GM12878 (cell line): Measurements from ENCODE around the gene SKIL. TPM values are rescaled to one million over a fixed set of nuclear protein-coding genes. Genes with fewer than 3 reads are reported as not detected.

ENCODE experiments used
- ATAC-seq: fragments of 200-7000 bp; cut with Tn5 transposase; 3 replicates; pipeline ENCODE4 v1.9.1; 2020; ENCODE audit warnings: mild to moderate bottlenecking, moderate library complexity
- BruUV-seq: library from RNA; stranded (reverse); fragments of 400-500 nt; replicated peaks from 2 replicates; lab custom pipeline; 2021; lab: Mats Ljungman, UMichigan
- CTCF ChIA-PET: fragments of 300-600 bp; sonication (Branson Sonifier 250); formaldehyde crosslinking; extraction: SDS; loops from one replicate; lab custom pipeline; 2021; ENCODE audit warnings: inconsistent platforms; lab: Yijun Ruan, JAX
- POLR2A ChIA-PET: fragments of 350-600 bp; formaldehyde crosslinking; extraction: SDS; loops from one replicate; lab custom pipeline; 2021; ENCODE audit warnings: inconsistent platforms; lab: Charles Lee
- RAD21 ChIA-PET: fragments of 300-600 bp; sonication (Branson Sonifier 250); formaldehyde crosslinking; loops from one replicate; lab custom pipeline; 2023; ENCODE audit warnings: antibody characterized with exemption; ENCODE audit not compliant: unreplicated experiment; lab: Charles Lee
- SMC1A ChIA-PET: fragments of 300-600 bp; sonication (Branson Sonifier 250); formaldehyde crosslinking; loops from one replicate; lab custom pipeline; 2023; ENCODE audit not compliant: unreplicated experiment, uncharacterized antibody; lab: Charles Lee
- DNase-seq: peaks from one replicate; pipeline ENCODE4 v3.0.0-alpha.2; 2011; ENCODE audit warnings: low read depth, low spot score
- FAIRE-seq: peaks from 3 replicates; lab custom pipeline; 2011; peaks lifted over from hg19 to GRCh38; lab: Jason Lieb, UNC
- H2AFZ ChIP-seq: 2 replicates; pipeline ENCODE4 v1.6.0; 2011; ENCODE audit warnings: low read depth, low read length, control low read depth; ENCODE audit not compliant: control insufficient read depth
- H3K27ac ChIP-seq: 2 replicates; pipeline ENCODE4 v1.5.1; 2011; ENCODE audit warnings: control low read depth; ENCODE audit not compliant: control insufficient read depth, insufficient read depth
- H3K27me3 ChIP-seq, 2 experiments: replicated peaks in 1 of 2; 2 replicates each; pipeline versions ENCODE4 v1.6.0 to v1.6.1; 2011; ENCODE audit warnings: low read length in 1 of 2; ENCODE audit not compliant: control insufficient read depth in 2 of 2, insufficient read depth in 2 of 2
- H3K36me3 ChIP-seq, 2 experiments: 2 replicates each; pipeline ENCODE4 v1.5.1; 2011; ENCODE audit warnings: low read length in 1 of 2; ENCODE audit not compliant: control insufficient read depth in 2 of 2, insufficient read depth in 2 of 2
- H3K4me1 ChIP-seq: 2 replicates; pipeline ENCODE4 v1.6.1; 2011; ENCODE audit warnings: mild to moderate bottlenecking, low read length, moderate library complexity, mixed read lengths; ENCODE audit not compliant: control insufficient read depth, insufficient read depth
- H3K4me2 ChIP-seq: 2 replicates; pipeline ENCODE4 v1.6.0; 2011; ENCODE audit warnings: control low read depth; ENCODE audit not compliant: control insufficient read depth, insufficient read depth
- H3K4me3 ChIP-seq: fragments of 200-600 bp; sonication (generic); 2 replicates; pipeline ENCODE4 v1.5.1; 2016
- H3K79me2 ChIP-seq: 2 replicates; pipeline ENCODE4 v1.6.0; 2011; ENCODE audit warnings: low read length; ENCODE audit not compliant: control insufficient read depth, insufficient read depth
- H3K9ac ChIP-seq: 2 replicates; pipeline ENCODE4 v1.8.0; 2011; ENCODE audit warnings: low read length, control low read depth, mixed read lengths; ENCODE audit not compliant: control insufficient read depth, insufficient read depth
- H3K9me3 ChIP-seq: replicated peaks from 3 replicates; pipeline ENCODE4 v1.5.1; 2011; ENCODE audit warnings: mild to moderate bottlenecking, low read length; ENCODE audit not compliant: control insufficient read depth, insufficient read depth
- H4K20me1 ChIP-seq: 2 replicates; pipeline ENCODE4 v1.6.0; 2011; ENCODE audit not compliant: control insufficient read depth, insufficient read depth
- BCL3 ChIP-seq: IDR thresholded peaks from 2 replicates; pipeline ENCODE4 v1.6.1; 2011; ENCODE audit warnings: borderline replicate concordance, low read depth, mild to moderate bottlenecking, moderate library complexity, low read length; ENCODE audit not compliant: insufficient read depth, poor library complexity, severe bottlenecking
- CHD1 ChIP-seq: IDR thresholded peaks from 2 replicates; pipeline ENCODE4 v1.6.1; 2012; ENCODE audit warnings: low read depth, low read length, improper control_type of control experiment
- GABPA ChIP-seq: IDR thresholded peaks from 2 replicates; pipeline ENCODE4 v1.6.1; 2014; ENCODE audit warnings: antibody characterized with exemption, low read depth, mild to moderate bottlenecking, inconsistent platforms
- IKZF1 ChIP-seq: fragments of 450-650 bp; conservative IDR thresholded peaks from 2 replicates; pipeline ENCODE4 v1.6.1; 2017; ENCODE audit warnings: antibody characterized with exemption, mild to moderate bottlenecking
- KLF5 ChIP-seq: fragments of 450-650 bp; IDR thresholded peaks from 2 replicates; pipeline ENCODE4 v1.6.1; 2014; ENCODE audit warnings: mild to moderate bottlenecking; ENCODE audit not compliant: partially characterized antibody
- NRF1 ChIP-seq: conservative IDR thresholded peaks from 2 replicates; pipeline ENCODE4 v1.6.1; 2011; ENCODE audit warnings: mild to moderate bottlenecking, low read depth, low read length, improper control_type of control experiment
- SMARCA5 ChIP-seq: fragments of 450-650 bp; IDR thresholded peaks from 2 replicates; pipeline ENCODE4 v1.6.1; 2017; ENCODE audit warnings: mild to moderate bottlenecking
- TCF3 ChIP-seq: IDR thresholded peaks from 2 replicates; pipeline ENCODE4 v1.6.1; 2012; ENCODE audit warnings: low read depth, mild to moderate bottlenecking, low read length, borderline replicate concordance; ENCODE audit not compliant: insufficient read depth
- TCF7 ChIP-seq: IDR thresholded peaks from 2 replicates; pipeline ENCODE4 v1.6.1; 2014; ENCODE audit warnings: antibody characterized with exemption, borderline replicate concordance
- ZBTB4 ChIP-seq: fragments of 450-650 bp; formaldehyde crosslinking; IDR thresholded peaks from 2 replicates; pipeline ENCODE4 v1.4.0; 2022; ENCODE audit warnings: mild to moderate bottlenecking, moderate library complexity
- ZSCAN29 ChIP-seq: fragments of 450-650 bp; IDR thresholded peaks from 2 replicates; pipeline ENCODE4 v1.6.1; 2017; ENCODE audit warnings: mild to moderate bottlenecking, moderate library complexity
- WGBS: methylation state at CpG from one replicate; pipeline ENCODE4 v1.1.6; 2016; ENCODE audit warnings: low lambda C conversion rate; ENCODE audit not compliant: insufficient replicate concordance, insufficient coverage; ENCODE audit errors: missing lambda C conversion rate; 5-methylcytosine and 5-hydroxymethylcytosine counted together
- in situ Hi-C: fragments of 300-500 bp; cut with MboI; formaldehyde crosslinking; loops from 9 replicates; pipeline ENCODE4 v1.14.3; 2018; ENCODE audit warnings: mixed read lengths
- intact Hi-C: fragments of 100-400 bp; cut with micrococcal nuclease; formaldehyde crosslinking; loops from one replicate; pipeline ENCODE4 v1.14.2; 2022; ENCODE audit not compliant: unreplicated experiment
- polyA plus RNA-seq, 11 experiments: library from polyadenylated mRNA; depleted of rRNA in 4 of 11; unstranded in 6 of 11; stranded (reverse) in 5 of 11; fragments of >200 nt; fragmentation: Nextera tagmentation in 4 of 11; fragmentation: Illumina TruSeq in 1 of 11; extraction: Ambion mirVana in 4 of 11; extraction: Trizol in 1 of 11; gene quantifications; 1 replicate in 1 of 11; 2 replicates in 10 of 11; pipeline versions ENCODE4 v1.2.1 to v1.2.3, GENCODE V29; 2011 to 2016; ENCODE audit warnings: inconsistent platforms in 2 of 11, missing spikeins in 2 of 11, low read depth in 1 of 11
- total RNA-seq, 4 experiments: library from RNA; depleted of rRNA in 3 of 4; stranded (reverse); fragments of >200 nt in 3 of 4; fragmentation: Illumina TruSeq in 1 of 4; extraction: Trizol in 1 of 4; gene quantifications; 2 replicates each; pipeline versions ENCODE4 v1.2.1 to v1.2.3, GENCODE V29; 2013 to 2021
- TF ChIP-seq, protein P1 (sequence below): fragments of 450-650 bp; IDR thresholded peaks from 2 replicates; pipeline ENCODE4 v1.6.1; 2017; ENCODE audit warnings: mild to moderate bottlenecking, low read depth, inconsistent platforms; ENCODE audit not compliant: poor library complexity, severe bottlenecking
- TF ChIP-seq, protein P2 (sequence below): fragments of 450-650 bp; IDR thresholded peaks from 2 replicates; pipeline ENCODE4 v1.6.1; 2017; ENCODE audit warnings: mild to moderate bottlenecking, moderate library complexity

SKIL gene
- total and polyA plus RNA-seq, 10 of the 15 experiments (the other 5 are each of a cell fraction or from before 2014, with no cell fraction given), result 2.7 to 14.8 (median 6.7) TPM

DNA sequence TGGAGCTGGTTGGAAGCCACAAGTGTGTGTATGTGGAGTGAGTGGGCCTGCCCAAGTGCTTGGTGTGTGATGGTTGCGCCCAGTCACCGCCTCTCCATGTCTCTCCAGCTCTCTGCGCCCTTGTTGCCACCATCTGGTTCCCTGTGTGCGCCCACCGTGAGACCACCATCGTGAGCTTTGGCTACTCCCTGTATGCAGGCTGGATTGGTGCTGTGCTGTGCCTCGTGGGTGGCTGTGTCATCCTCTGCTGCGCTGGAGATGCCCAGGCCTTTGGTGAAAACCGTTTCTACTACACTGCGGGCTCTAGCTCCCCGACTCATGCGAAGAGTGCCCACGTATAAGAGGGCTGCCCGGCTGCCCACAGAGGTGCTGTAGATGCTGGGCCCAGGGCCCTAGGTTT, 74.9 kb downstream of the SKIL start:
- intact Hi-C loops, result no loop called here
- Histone ChIP-seq H3K4me3 (no peak overlapping the region), H3K36me3 (no peaks in the 10 kb centered on the region), H3K9me3 (no peaks in the 10 kb centered on the region), H3K79me2 (no peaks in the 10 kb centered on the region), H3K27me3 (no peaks in the 10 kb centered on the region; a peak in 3 of 4 replicates), H3K9ac (no peak overlapping the region), H2AFZ (no peak overlapping the region), H4K20me1 (no peaks in the 10 kb centered on the region), H3K4me2 (no peak overlapping the region), H3K27ac (no peak overlapping the region), H3K4me1 (peaks cover 16% of the 10 kb centered on the region)
- WGBS, result 69% methylated on average over 14 of the region's 14 CpGs
- in situ Hi-C loops, result no loop called here
- RAD21 ChIA-PET, result no interaction called here
- CTCF ChIA-PET, result interaction anchor here (0.9 kb wide), 1 partner anchor 379 kb away, joined by 3 read pairs; no protein-coding TSS in a partner anchor
- no TSS peak for BruUV-seq
- SMC1A ChIA-PET, result interaction anchor here (1.4 to 2.0 kb wide), 2 partner anchors 7 to 22 kb away, joined by 3 to 8 read pairs; no protein-coding TSS in a partner anchor
- ATAC-seq (no peak), DNase-seq (no peak), FAIRE-seq (no peak)
- POLR2A ChIA-PET, result interaction anchor here (0.6 kb wide), 1 partner anchor 201 kb away, joined by 3 read pairs; no protein-coding TSS in a partner anchor
- no peak for TF ChIP-seq SMARCA5
- TF ChIP-seq, protein P1, sequence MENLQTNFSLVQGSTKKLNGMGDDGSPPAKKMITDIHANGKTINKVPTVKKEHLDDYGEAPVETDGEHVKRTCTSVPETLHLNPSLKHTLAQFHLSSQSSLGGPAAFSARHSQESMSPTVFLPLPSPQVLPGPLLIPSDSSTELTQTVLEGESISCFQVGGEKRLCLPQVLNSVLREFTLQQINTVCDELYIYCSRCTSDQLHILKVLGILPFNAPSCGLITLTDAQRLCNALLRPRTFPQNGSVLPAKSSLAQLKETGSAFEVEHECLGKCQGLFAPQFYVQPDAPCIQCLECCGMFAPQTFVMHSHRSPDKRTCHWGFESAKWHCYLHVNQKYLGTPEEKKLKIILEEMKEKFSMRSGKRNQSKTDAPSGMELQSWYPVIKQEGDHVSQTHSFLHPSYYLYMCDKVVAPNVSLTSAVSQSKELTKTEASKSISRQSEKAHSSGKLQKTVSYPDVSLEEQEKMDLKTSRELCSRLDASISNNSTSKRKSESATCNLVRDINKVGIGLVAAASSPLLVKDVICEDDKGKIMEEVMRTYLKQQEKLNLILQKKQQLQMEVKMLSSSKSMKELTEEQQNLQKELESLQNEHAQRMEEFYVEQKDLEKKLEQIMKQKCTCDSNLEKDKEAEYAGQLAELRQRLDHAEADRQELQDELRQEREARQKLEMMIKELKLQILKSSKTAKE, result no peak
- TF ChIP-seq IKZF1, result no peak
- no peak for TF ChIP-seq BCL3
- TF ChIP-seq TCF7, result no peak
- TF ChIP-seq NRF1, result no peak
- TF ChIP-seq TCF3, result no peak
- TF ChIP-seq ZSCAN29, result no peak
- no peak for TF ChIP-seq KLF5
- no peak for TF ChIP-seq GABPA
- TF ChIP-seq ZBTB4, result no peak
- TF ChIP-seq, protein P2, sequence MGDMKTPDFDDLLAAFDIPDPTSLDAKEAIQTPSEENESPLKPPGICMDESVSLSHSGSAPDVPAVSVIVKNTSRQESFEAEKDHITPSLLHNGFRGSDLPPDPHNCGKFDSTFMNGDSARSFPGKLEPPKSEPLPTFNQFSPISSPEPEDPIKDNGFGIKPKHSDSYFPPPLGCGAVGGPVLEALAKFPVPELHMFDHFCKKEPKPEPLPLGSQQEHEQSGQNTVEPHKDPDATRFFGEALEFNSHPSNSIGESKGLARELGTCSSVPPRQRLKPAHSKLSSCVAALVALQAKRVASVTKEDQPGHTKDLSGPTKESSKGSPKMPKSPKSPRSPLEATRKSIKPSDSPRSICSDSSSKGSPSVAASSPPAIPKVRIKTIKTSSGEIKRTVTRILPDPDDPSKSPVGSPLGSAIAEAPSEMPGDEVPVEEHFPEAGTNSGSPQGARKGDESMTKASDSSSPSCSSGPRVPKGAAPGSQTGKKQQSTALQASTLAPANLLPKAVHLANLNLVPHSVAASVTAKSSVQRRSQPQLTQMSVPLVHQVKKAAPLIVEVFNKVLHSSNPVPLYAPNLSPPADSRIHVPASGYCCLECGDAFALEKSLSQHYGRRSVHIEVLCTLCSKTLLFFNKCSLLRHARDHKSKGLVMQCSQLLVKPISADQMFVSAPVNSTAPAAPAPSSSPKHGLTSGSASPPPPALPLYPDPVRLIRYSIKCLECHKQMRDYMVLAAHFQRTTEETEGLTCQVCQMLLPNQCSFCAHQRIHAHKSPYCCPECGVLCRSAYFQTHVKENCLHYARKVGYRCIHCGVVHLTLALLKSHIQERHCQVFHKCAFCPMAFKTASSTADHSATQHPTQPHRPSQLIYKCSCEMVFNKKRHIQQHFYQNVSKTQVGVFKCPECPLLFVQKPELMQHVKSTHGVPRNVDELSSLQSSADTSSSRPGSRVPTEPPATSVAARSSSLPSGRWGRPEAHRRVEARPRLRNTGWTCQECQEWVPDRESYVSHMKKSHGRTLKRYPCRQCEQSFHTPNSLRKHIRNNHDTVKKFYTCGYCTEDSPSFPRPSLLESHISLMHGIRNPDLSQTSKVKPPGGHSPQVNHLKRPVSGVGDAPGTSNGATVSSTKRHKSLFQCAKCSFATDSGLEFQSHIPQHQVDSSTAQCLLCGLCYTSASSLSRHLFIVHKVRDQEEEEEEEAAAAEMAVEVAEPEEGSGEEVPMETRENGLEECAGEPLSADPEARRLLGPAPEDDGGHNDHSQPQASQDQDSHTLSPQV, result no peak
- TF ChIP-seq CHD1, result no peak
